PC-3 (cell line): Measurements from ENCODE around the gene FARS2. TPM values are rescaled to one million over a fixed set of nuclear protein-coding genes. Genes with fewer than 3 reads are reported as not detected.

Source experiments
- ATAC-seq: fragments of 200-7000 bp; cut with Tn5 transposase; 2 replicates; pipeline ENCODE4 v1.9.1; 2020; ENCODE audit warnings: mild to moderate bottlenecking, moderate library complexity
- BruUV-seq: library from RNA; stranded (reverse); fragments of 400-500 nt; replicated peaks from 2 replicates; lab custom pipeline; 2021; lab: Mats Ljungman, UMichigan
- CTCF ChIA-PET: fragments of 300-600 bp; sonication (Branson Sonifier 250); formaldehyde crosslinking; loops from one replicate; lab custom pipeline; 2022; ENCODE audit warnings: antibody characterized with exemption; lab: Charles Lee
- POLR2A ChIA-PET: fragments of 300-600 bp; sonication (Branson Sonifier 250); formaldehyde crosslinking; loops from one replicate; lab custom pipeline; 2022; ENCODE audit warnings: antibody characterized with exemption; ENCODE audit not compliant: unreplicated experiment; lab: Charles Lee
- DNase-seq: peaks from one replicate; pipeline ENCODE4 v3.0.0-alpha.2; 2015
- H2AFZ ChIP-seq: fragments of 300-600 bp; sonication (generic); 2 replicates; pipeline ENCODE4 v1.6.0; 2016; ENCODE audit warnings: antibody characterized with exemption, low read length
- H3F3A ChIP-seq: fragments of 300-600 bp; sonication (generic); one replicate; pipeline ENCODE4 v1.6.0; 2017; ENCODE audit warnings: antibody characterized with exemption, low read length, control low read depth, mild to moderate bottlenecking; ENCODE audit not compliant: unreplicated experiment
- H3K27ac ChIP-seq: fragments of 300-600 bp; sonication (generic); 2 replicates; pipeline ENCODE4 v1.5.1; 2016; ENCODE audit warnings: mild to moderate bottlenecking, low read length
- H3K27me3 ChIP-seq: fragments of 300-600 bp; sonication (generic); 2 replicates; pipeline ENCODE4 v1.6.1; 2016; ENCODE audit warnings: low read length, mixed read lengths
- H3K36me3 ChIP-seq: fragments of 300-600 bp; sonication (generic); 2 replicates; pipeline ENCODE4 v1.6.1; 2016; ENCODE audit warnings: low read depth, mixed run types, low read length, mixed read lengths
- H3K4me1 ChIP-seq: fragments of 300-600 bp; sonication (generic); 2 replicates; pipeline ENCODE4 v1.5.1; 2016; ENCODE audit warnings: low read length; ENCODE audit not compliant: insufficient read depth
- H3K4me2 ChIP-seq: fragments of 300-600 bp; sonication (generic); 2 replicates; pipeline ENCODE4 v1.6.0; 2016; ENCODE audit warnings: low read length
- H3K4me3 ChIP-seq: fragments of 300-600 bp; sonication (generic); 2 replicates; pipeline ENCODE4 v1.5.1; 2016; ENCODE audit warnings: mild to moderate bottlenecking, low read length, mixed read lengths
- H3K79me2 ChIP-seq: fragments of 300-600 bp; sonication (generic); 2 replicates; pipeline ENCODE4 v1.6.1; 2017; ENCODE audit warnings: low read length, mixed read lengths
- H3K9ac ChIP-seq: fragments of 300-600 bp; sonication (generic); 2 replicates; pipeline ENCODE4 v1.6.0; 2016; ENCODE audit warnings: mild to moderate bottlenecking, low read length
- H3K9me2 ChIP-seq: fragments of 300-600 bp; sonication (generic); replicated peaks from 2 replicates; pipeline ENCODE4 v1.6.1; 2016; ENCODE audit warnings: mixed run types, low read length, mixed read lengths
- H3K9me3 ChIP-seq: fragments of 300-600 bp; sonication (generic); 2 replicates; pipeline ENCODE4 v1.6.1; 2016; ENCODE audit warnings: low read length, mixed read lengths
- H4K20me1 ChIP-seq: fragments of 300-600 bp; sonication (generic); 2 replicates; pipeline ENCODE4 v1.6.1; 2016; ENCODE audit warnings: low read length, mixed read lengths
- CTCF ChIP-seq: fragments of 300-600 bp; sonication (generic); conservative IDR thresholded peaks from 2 replicates; pipeline ENCODE4 v1.5.1; 2017; ENCODE audit warnings: antibody characterized with exemption, low read depth, mild to moderate bottlenecking, low read length
- EZH2 ChIP-seq: fragments of 300-600 bp; sonication (generic); IDR thresholded peaks from one replicate; pipeline ENCODE4 v1.6.1; 2017; ENCODE audit warnings: antibody characterized with exemption, mild to moderate bottlenecking, low read length; ENCODE audit not compliant: unreplicated experiment
- EZH2phosphoT487 ChIP-seq: fragments of 300-600 bp; sonication (generic); IDR thresholded peaks from 2 replicates; pipeline ENCODE4 v1.6.1; 2018; ENCODE audit warnings: mild to moderate bottlenecking, antibody characterized with exemption, low read length, borderline replicate concordance
- intact Hi-C: fragments of 100-400 bp; cut with micrococcal nuclease; formaldehyde crosslinking; loops from 2 replicates; pipeline ENCODE4 v1.9.0; 2023
- total RNA-seq: library from RNA; depleted of rRNA; stranded (reverse); fragments of >200 nt; gene quantifications from 2 replicates; pipeline ENCODE4 v1.2.3, GENCODE V29; 2014

The FARS2 gene
- total RNA-seq, 1 experiment from 2014 or later = 23.0 TPM

- Histone ChIP-seq H3K9me2 (no peaks in the 10 kb centered on the region), H3K9me3 (no peaks in the 10 kb centered on the region), H4K20me1 (no peaks in the 10 kb centered on the region), H3K79me2 (no peaks in the 10 kb centered on the region), H3K27ac (no peak overlapping the region), H2AFZ (no peak overlapping the region), H3K4me3 (no peak overlapping the region), H3K4me2 (no peak overlapping the region), H3K36me3 (no peaks in the 10 kb centered on the region), H3F3A (no peaks in the 10 kb centered on the region), H3K27me3 (no peaks in the 10 kb centered on the region), H3K4me1 (peaks cover 10% of the 10 kb centered on the region), H3K9ac (no peak overlapping the region)
- no TSS peak for BruUV-seq
- CTCF ChIA-PET = no interaction called here
- peak; percentile 98 for ATAC-seq
- POLR2A ChIA-PET = no interaction called here
- peak; percentile 63 for DNase-seq
- intact Hi-C loops = no loop called here
- no peak for TF ChIP-seq EZH2phosphoT487
- no peak for TF ChIP-seq CTCF
- TF ChIP-seq EZH2 = no peak
Observed at GRCh38 chr6:5333658-5334057, 72.3 kb downstream of the FARS2 start.

- Histone ChIP-seq H3K9me3 (no peaks in the 10 kb centered on the region), H3K79me2 (no peaks in the 10 kb centered on the region), H4K20me1 (no peaks in the 10 kb centered on the region), H3K4me3 (no peak overlapping the region), H3K4me1 (peaks cover 10% of the 10 kb centered on the region), H3K27ac (no peak overlapping the region), H3K9me2 (no peaks in the 10 kb centered on the region), H3F3A (no peaks in the 10 kb centered on the region), H3K4me2 (no peak overlapping the region), H3K36me3 (no peaks in the 10 kb centered on the region), H2AFZ (no peak overlapping the region), H3K27me3 (no peaks in the 10 kb centered on the region), H3K9ac (no peak overlapping the region)
- ChIA-PET CTCF (no interaction called here), POLR2A (no interaction called here)
- DNase-seq = no peak
- no TSS peak for BruUV-seq
- ATAC-seq = no peak
- TF ChIP-seq EZH2phosphoT487 (no peak), EZH2 (no peak), CTCF (no peak)
- intact Hi-C loops = no loop called here
Observed at GRCh38 chr6:5334341-5334740, 73.0 kb downstream of the FARS2 start.

- no peaks in the 10 kb centered on the region for H3K79me2 ChIP-seq
- no peak for ATAC-seq
- CTCF ChIA-PET = no interaction called here
- H2AFZ ChIP-seq = no peak overlapping the region
- no peaks in the 10 kb centered on the region for H3F3A ChIP-seq
- no peak overlapping the region for H3K4me2 ChIP-seq
- H3K4me1 ChIP-seq = peaks cover 10% of the 10 kb centered on the region
- H3K27ac ChIP-seq = no peak overlapping the region
- H3K4me3 ChIP-seq = no peak overlapping the region
- TF ChIP-seq CTCF = no peak
- no peak for TF ChIP-seq EZH2
- TF ChIP-seq EZH2phosphoT487 = no peak
- BruUV-seq = no TSS peak
- H3K27me3 ChIP-seq = no peaks in the 10 kb centered on the region
- no peaks in the 10 kb centered on the region for H3K9me3 ChIP-seq
- intact Hi-C loops = no loop called here
- POLR2A ChIA-PET = no interaction called here
- no peaks in the 10 kb centered on the region for H4K20me1 ChIP-seq
- no peak for DNase-seq
- H3K9me2 ChIP-seq = no peaks in the 10 kb centered on the region
- H3K9ac ChIP-seq = no peak overlapping the region
- no peaks in the 10 kb centered on the region for H3K36me3 ChIP-seq
Observed at GRCh38 chr6:5335020-5335419, 73.7 kb downstream of the FARS2 start.
